GM23248 (cell line): Measurements from ENCODE around the gene MSANTD1.

Source experiments
- EZH2 ChIP-seq: fragments of 200-600 bp; sonication (generic); IDR thresholded peaks from 2 replicates; pipeline ENCODE4 v1.6.1; 2018; ENCODE audit warnings: antibody characterized with exemption, mild to moderate bottlenecking; ENCODE audit not compliant: insufficient read depth, poor library complexity, severe bottlenecking
- EZH2phosphoT487 ChIP-seq: fragments of 200-600 bp; sonication (generic); IDR thresholded peaks from 2 replicates; pipeline ENCODE4 v1.6.1; 2018; ENCODE audit warnings: antibody characterized with exemption, moderate library complexity, mild to moderate bottlenecking, low read depth; ENCODE audit not compliant: insufficient read depth

GRCh38 chr4:3254302-3255131 is 5.6 kb downstream of the MSANTD1 start:
- TF ChIP-seq EZH2: no peak
- no peak for TF ChIP-seq EZH2phosphoT487
